Measurements from ENCODE around the gene RFPL2.

The RFPL2 gene

GRCh38 chr22:32206774-32207758, 2.2 kb upstream of the RFPL2 start:
- no CpG with 5 or more reads among the region's 22 CpGs for WGBS, 2 donors (ENCODE audit: extremely low coverage in 2 of 2, insufficient read length in 2 of 2, insufficient replicate concordance in 1 of 2)
- H3K14ac ChIP-seq (ENCODE audit: low read length): peak overlapping the region; percentile 90
- H3K9me3 ChIP-seq (replicated peaks in 1 of 2; ENCODE audit: control insufficient read depth in 2 of 2, insufficient read depth in 1 of 2, low read depth in 1 of 2, low read length in 2 of 2): no peaks in the 10 kb centered on the region
- peak overlapping the region in 1 of 2 donors; percentile 61 for H3K4me3 ChIP-seq (ENCODE audit: low read length in 2 of 2)
- H3K23ac ChIP-seq (ENCODE audit: low read depth, low read length, poor library complexity): peak overlapping the region; percentile 11
- no peak overlapping the region for H3K4ac ChIP-seq (ENCODE audit: low read length)
- peaks cover 9% of the 10 kb centered on the region for H3K79me1 ChIP-seq (ENCODE audit: low read depth, low read length)
- no peak overlapping the region for H2BK5ac ChIP-seq (ENCODE audit: low read length)
- peaks cover 0 to 7% of the 10 kb centered on the region in 2 donors for H3K36me3 ChIP-seq (replicated peaks in 1 of 2; ENCODE audit: control insufficient read depth in 2 of 2, insufficient read depth in 2 of 2, low read length in 2 of 2)
- no peak overlapping the region for H3K9ac ChIP-seq (ENCODE audit: low read depth, low read length, poor library complexity)
- peak overlapping the region; percentile 93 for H2BK12ac ChIP-seq (ENCODE audit: low read length)
- peaks cover 0 to 14% of the 10 kb centered on the region in 2 donors for H3K4me1 ChIP-seq (ENCODE audit: control insufficient read depth in 2 of 2, insufficient read depth in 1 of 2, low read depth in 1 of 2, low read length in 2 of 2)
- H3K4me2 ChIP-seq (ENCODE audit: insufficient read depth, low read length, poor library complexity, severe bottlenecking): no peak overlapping the region
- no peak overlapping the region for H4K91ac ChIP-seq (ENCODE audit: low read depth, low read length, poor library complexity)
- peaks cover 2 to 21% (median 3%) of the 10 kb centered on the region in 3 experiments for H3K27me3 ChIP-seq (ENCODE audit: control insufficient read depth in 3 of 3, insufficient read depth in 3 of 3, low read depth in 1 of 3, low read length in 3 of 3)
- H3K18ac ChIP-seq (ENCODE audit: low read length): peak overlapping the region; percentile 82
- peak overlapping the region; percentile 78 for H2AK5ac ChIP-seq (ENCODE audit: low read depth, low read length)
- H2AFZ ChIP-seq (ENCODE audit: low read length): no peak overlapping the region
- peak overlapping the region; percentile 10 for H2BK15ac ChIP-seq (ENCODE audit: low read length)
- DNase-seq (ENCODE audit: low spot score): no peak
- H2BK120ac ChIP-seq (ENCODE audit: low read depth, low read length): no peak overlapping the region
- H4K8ac ChIP-seq (ENCODE audit: low read depth, low read length): peak overlapping the region; percentile 93
- H3K27ac ChIP-seq (replicated peaks; ENCODE audit: low read length): no peak overlapping the region

GRCh38 chr22:32205974-32206773, 1.3 kb upstream of the RFPL2 start:
- Histone ChIP-seq H3K4me3 (ENCODE audit: low read length in 2 of 2) (peak overlapping the region in 1 of 2 donors; percentile 47), H3K4me2 (ENCODE audit: insufficient read depth, low read length, poor library complexity, severe bottlenecking) (peak overlapping the region; percentile 85), H4K91ac (ENCODE audit: low read depth, low read length, poor library complexity) (no peak overlapping the region), H2AFZ (ENCODE audit: low read length) (peak overlapping the region; percentile 94), H3K14ac (ENCODE audit: low read length) (no peak overlapping the region), H3K79me1 (ENCODE audit: low read depth, low read length) (peaks cover 9% of the 10 kb centered on the region), H2AK5ac (ENCODE audit: low read depth, low read length) (peak overlapping the region; percentile 92), H4K8ac (ENCODE audit: low read depth, low read length) (no peak overlapping the region), H3K4me1 (ENCODE audit: control insufficient read depth in 2 of 2, insufficient read depth in 1 of 2, low read depth in 1 of 2, low read length in 2 of 2) (peaks cover 0 to 14% of the 10 kb centered on the region in 2 donors), H3K27me3 (ENCODE audit: control insufficient read depth in 3 of 3, insufficient read depth in 3 of 3, low read depth in 1 of 3, low read length in 3 of 3) (peaks cover 2 to 21% (median 3%) of the 10 kb centered on the region in 3 experiments), H3K18ac (ENCODE audit: low read length) (peak overlapping the region; percentile 82), H3K9me3 (replicated peaks in 1 of 2; ENCODE audit: control insufficient read depth in 2 of 2, insufficient read depth in 1 of 2, low read depth in 1 of 2, low read length in 2 of 2) (no peaks in the 10 kb centered on the region), H3K27ac (replicated peaks; ENCODE audit: low read length) (no peak overlapping the region), H3K4ac (ENCODE audit: low read length) (no peak overlapping the region), H2BK12ac (ENCODE audit: low read length) (peak overlapping the region; percentile 93), H2BK15ac (ENCODE audit: low read length) (peak overlapping the region; percentile 85), H3K9ac (ENCODE audit: low read depth, low read length, poor library complexity) (peak overlapping the region; percentile 60), H2BK5ac (ENCODE audit: low read length) (peak overlapping the region; percentile 53), H3K36me3 (replicated peaks in 1 of 2; ENCODE audit: control insufficient read depth in 2 of 2, insufficient read depth in 2 of 2, low read length in 2 of 2) (peaks cover 0 to 4% of the 10 kb centered on the region in 2 donors), H3K23ac (ENCODE audit: low read depth, low read length, poor library complexity) (no peak overlapping the region), H2BK120ac (ENCODE audit: low read depth, low read length) (no peak overlapping the region)
- DNase-seq (ENCODE audit: low spot score): no peak
- WGBS, 2 donors (ENCODE audit: extremely low coverage in 2 of 2, insufficient read length in 2 of 2, insufficient replicate concordance in 1 of 2): no CpG with 5 or more reads among the region's 30 CpGs

- Histone ChIP-seq H2BK12ac (ENCODE audit: low read length) (peak overlapping the region; percentile 84), H3K23ac (ENCODE audit: low read depth, low read length, poor library complexity) (peak overlapping the region; percentile 85), H3K36me3 (replicated peaks in 1 of 2; ENCODE audit: control insufficient read depth in 2 of 2, insufficient read depth in 2 of 2, low read length in 2 of 2) (peaks cover 0 to 4% of the 10 kb centered on the region in 2 donors), H2BK120ac (ENCODE audit: low read depth, low read length) (peak overlapping the region; percentile 4), H3K9ac (ENCODE audit: low read depth, low read length, poor library complexity) (peak overlapping the region; percentile 65), H2BK5ac (ENCODE audit: low read length) (peak overlapping the region; percentile 26), H3K27me3 (ENCODE audit: control insufficient read depth in 3 of 3, insufficient read depth in 3 of 3, low read depth in 1 of 3, low read length in 3 of 3) (peaks cover 2 to 21% (median 6%) of the 10 kb centered on the region in 3 experiments), H3K4ac (ENCODE audit: low read length) (peak overlapping the region; percentile 66), H3K4me2 (ENCODE audit: insufficient read depth, low read length, poor library complexity, severe bottlenecking) (peak overlapping the region; percentile 85), H3K18ac (ENCODE audit: low read length) (peak overlapping the region; percentile 0), H4K8ac (ENCODE audit: low read depth, low read length) (no peak overlapping the region), H3K14ac (ENCODE audit: low read length) (peak overlapping the region; percentile 11), H3K4me3 (ENCODE audit: low read length in 2 of 2) (peak overlapping the region; percentile 47 to 77), H2AK5ac (ENCODE audit: low read depth, low read length) (peak overlapping the region; percentile 97), H3K27ac (replicated peaks; ENCODE audit: low read length) (no peak overlapping the region), H2BK15ac (ENCODE audit: low read length) (peak overlapping the region; percentile 41), H2AFZ (ENCODE audit: low read length) (peak overlapping the region; percentile 94), H3K9me3 (replicated peaks in 1 of 2; ENCODE audit: control insufficient read depth in 2 of 2, insufficient read depth in 1 of 2, low read depth in 1 of 2, low read length in 2 of 2) (no peaks in the 10 kb centered on the region), H4K91ac (ENCODE audit: low read depth, low read length, poor library complexity) (no peak overlapping the region), H3K4me1 (ENCODE audit: control insufficient read depth in 2 of 2, insufficient read depth in 1 of 2, low read depth in 1 of 2, low read length in 2 of 2) (peaks cover 0 to 14% of the 10 kb centered on the region in 2 donors), H3K79me1 (ENCODE audit: low read depth, low read length) (peaks cover 9% of the 10 kb centered on the region)
- DNase-seq (ENCODE audit: low spot score): no peak
- WGBS, 2 donors (ENCODE audit: extremely low coverage in 2 of 2, insufficient read length in 2 of 2, insufficient replicate concordance in 1 of 2): no CpG with 5 or more reads among the region's 42 CpGs
These were observed 625 bp downstream of the RFPL2 start for GRCh38 chr22:32204040-32204855.
